Measurements from ENCODE around the gene COASY.
"Not testable (repeated sequence)": the region's sequence is repeated elsewhere in the genome, so short reads cannot be mapped to it uniquely, and the experiment has no call there.

Gene COASY

GRCh38 chr17:42574463-42574862 is 12.5 kb downstream of the COASY start:
- DNase-seq (ENCODE audit: low spot score) = no peak

- DNase-seq (ENCODE audit: low spot score) = no peak
Measured at GRCh38 chr17:42577140-42577531, 15.2 kb downstream of the COASY start.

- DNase-seq (ENCODE audit: low spot score) = peak; percentile 96
Measured at GRCh38 chr17:42577532-42578281, 15.8 kb downstream of the COASY start, which contains the start of gene PSMC3IP. Gene PSMC3IP (minus strand): TSS chr17:42577729. CDS start chr17:42577686, 43 bp downstream.

- DNase-seq (ENCODE audit: low spot score) = peak; percentile 77
Measured at GRCh38 chr17:42578282-42578869, 16.4 kb downstream of the COASY start.

- no peak for DNase-seq (ENCODE audit: low spot score)
Measured at GRCh38 chr17:42579794-42580551, 18.0 kb downstream of the COASY start.

- DNase-seq (ENCODE audit: low spot score) = no peak
Measured at GRCh38 chr17:42581744-42582270, 19.9 kb downstream of the COASY start.

- DNase-seq (ENCODE audit: low spot score) = no peak
Measured at GRCh38 chr17:42584880-42585279, 22.9 kb downstream of the COASY start.

GRCh38 chr17:42585353-42585752 is 23.4 kb downstream of the COASY start:
- DNase-seq (ENCODE audit: low spot score) = no peak

- DNase-seq (ENCODE audit: low spot score) = no peak
Measured at GRCh38 chr17:42586514-42587230, 24.7 kb downstream of the COASY start.

- no peak for DNase-seq (ENCODE audit: low spot score)
Measured at GRCh38 chr17:42590886-42591285, 28.9 kb downstream of the COASY start.

GRCh38 chr17:42591411-42591810 is 29.5 kb downstream of the COASY start:
- no peak for DNase-seq (ENCODE audit: low spot score)

- no peak for DNase-seq (ENCODE audit: low spot score)
Measured at GRCh38 chr17:42596386-42596785, 34.4 kb downstream of the COASY start.

GRCh38 chr17:42598905-42599304 is 37.0 kb downstream of the COASY start:
- DNase-seq (ENCODE audit: low spot score) = no peak

- DNase-seq (ENCODE audit: low spot score) = no peak
Measured at GRCh38 chr17:42603318-42603717, 41.4 kb downstream of the COASY start.

GRCh38 chr17:42607769-42608168 is 45.8 kb downstream of the COASY start:
- DNase-seq (ENCODE audit: low spot score) = no peak

GRCh38 chr17:42608305-42609181 is 46.6 kb downstream of the COASY start:
- DNase-seq (ENCODE audit: low spot score) = no peak

- peak; percentile 99 for DNase-seq (ENCODE audit: low spot score)
Measured at GRCh38 chr17:42609182-42609813, 47.4 kb downstream of the COASY start, which contains the start of the genes RETREG3 and TUBG1. Gene RETREG3 (minus strand): TSS chr17:42609374. CDS start chr17:42609324, 50 bp downstream. Gene TUBG1 (plus strand): TSS chr17:42609683. CDS start chr17:42609738, 55 bp downstream.

GRCh38 chr17:42609814-42610801 is 48.2 kb downstream of the COASY start:
- not testable (repeated sequence) for DNase-seq (ENCODE audit: low spot score)

GRCh38 chr17:42612013-42612412 is 50.1 kb downstream of the COASY start:
- no peak for DNase-seq (ENCODE audit: low spot score)

All from LoVo (cell line).